HG03565 (cell line): ENCODE data around the gene SPATA21.

Experiments
- ATAC-seq: cut with Tn5 transposase; IDR thresholded peaks from one replicate; pipeline ENCODE4 v1.9.1; 2021; ENCODE audit warnings: mild to moderate bottlenecking, moderate library complexity; ENCODE audit not compliant: unreplicated experiment

SPATA21 gene

DNA sequence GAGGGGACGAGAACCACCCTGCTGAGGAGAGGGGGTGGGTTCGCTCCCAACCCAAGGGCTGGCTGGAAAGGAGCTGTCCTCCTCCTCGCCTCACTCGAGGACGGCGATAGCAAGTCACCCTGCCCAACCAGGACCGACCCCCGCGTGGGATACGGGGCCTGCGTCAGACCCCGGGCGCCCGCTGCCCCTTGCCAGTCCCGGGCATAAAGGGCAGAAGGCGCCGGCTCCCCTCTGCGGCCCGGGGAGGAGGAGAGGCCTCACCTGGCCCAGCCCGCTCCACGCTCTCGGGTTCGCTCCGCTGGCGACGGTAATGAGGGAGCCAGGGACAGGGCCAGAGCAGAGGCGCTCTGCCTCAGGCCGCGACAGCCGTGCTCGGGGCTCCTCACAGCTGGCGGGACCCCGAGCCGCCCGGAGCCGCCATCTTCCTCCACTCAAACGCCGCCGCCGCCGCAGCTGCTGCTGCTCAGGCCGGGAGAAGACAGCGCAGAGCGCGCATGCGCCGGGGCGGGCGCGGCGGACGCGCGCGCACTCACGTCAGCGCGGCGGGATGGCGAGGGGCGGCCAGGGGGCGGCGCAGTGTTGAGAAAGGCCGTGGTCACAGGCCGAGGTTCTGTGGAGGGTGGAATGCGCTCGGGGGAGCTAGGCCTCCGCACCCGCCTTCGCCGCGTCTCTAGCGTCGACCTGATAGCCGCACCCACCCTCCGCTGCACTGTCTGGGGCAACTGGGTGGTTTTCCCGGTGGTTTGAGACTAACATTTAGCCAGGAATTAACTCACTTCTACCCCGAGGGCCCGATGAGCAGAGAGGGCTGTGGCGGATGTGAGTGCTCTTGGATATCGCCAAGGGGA lies 85.0 kb downstream of the SPATA21 start, which contains the start of gene FBXO42:
Gene FBXO42 (minus strand): TSS at position 487 of the 848 bp plus-strand sequence. CDS start 37,062 bp downstream, outside the sequence.
- peak; percentile 94 for ATAC-seq

DNA sequence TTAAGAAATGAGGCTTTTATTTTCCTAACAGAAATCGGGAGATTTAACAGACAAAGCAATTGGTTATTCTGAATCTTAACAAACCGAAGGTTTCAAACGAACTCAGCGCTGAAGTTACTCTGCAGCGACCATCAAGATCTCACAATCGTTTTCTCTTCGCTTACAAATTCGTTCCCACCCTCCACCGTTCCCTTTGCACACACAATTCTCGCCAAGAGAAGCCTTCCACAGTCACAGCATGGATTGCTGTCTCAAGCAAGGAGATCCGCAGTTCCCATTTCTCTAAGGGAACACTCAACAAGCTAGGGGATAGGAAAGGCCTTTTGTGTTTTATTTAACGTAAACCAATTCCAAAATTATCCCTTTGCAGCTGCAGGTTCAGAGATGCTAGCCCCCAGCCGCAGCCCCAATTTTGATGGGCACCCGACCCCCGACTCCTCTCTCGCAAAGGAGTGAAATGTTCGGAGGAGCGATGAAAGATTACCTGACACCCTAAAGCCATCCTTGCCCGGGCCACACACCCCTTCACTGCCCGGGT lies 85.7 kb downstream of the SPATA21 start:
- no peak for ATAC-seq

DNA sequence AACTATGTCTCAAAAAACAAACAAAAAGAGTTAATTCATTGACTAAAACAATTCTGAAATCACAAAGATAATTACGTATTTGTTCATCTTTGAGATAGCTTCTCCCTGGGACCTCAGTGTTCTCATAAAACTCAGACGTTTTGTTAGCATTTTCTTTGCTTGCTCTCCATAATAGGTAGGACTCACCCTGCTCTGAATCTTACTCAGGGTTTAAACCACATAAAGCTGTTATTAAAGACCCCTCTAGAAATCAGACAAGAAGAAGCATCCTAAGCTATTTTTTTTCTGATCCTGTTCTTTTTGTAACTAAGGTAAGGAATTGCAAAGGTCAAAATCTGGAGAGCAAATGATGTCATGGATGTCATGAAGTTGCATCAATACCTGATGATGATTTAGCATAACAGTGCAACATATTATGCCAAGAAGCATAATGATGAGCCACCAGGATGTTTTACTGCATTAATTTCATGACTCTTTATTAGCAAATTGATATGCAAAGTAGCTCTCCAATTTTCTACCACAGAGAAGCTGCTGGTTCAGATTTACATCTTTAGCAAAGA lies 87.3 kb downstream of the SPATA21 start:
- no peak for ATAC-seq
